Measurements from ENCODE around the gene MFSD6L. TPM values are rescaled to one million over a fixed set of nuclear protein-coding genes. Genes with fewer than 3 reads are reported as not detected.
A peak's percentile ranks its signal among the peaks of the same experiment; 100 is the strongest.

The MFSD6L gene
- total RNA-seq, 2 donors from 2014 or later = 0.12 TPM; not detected in 1

DNA sequence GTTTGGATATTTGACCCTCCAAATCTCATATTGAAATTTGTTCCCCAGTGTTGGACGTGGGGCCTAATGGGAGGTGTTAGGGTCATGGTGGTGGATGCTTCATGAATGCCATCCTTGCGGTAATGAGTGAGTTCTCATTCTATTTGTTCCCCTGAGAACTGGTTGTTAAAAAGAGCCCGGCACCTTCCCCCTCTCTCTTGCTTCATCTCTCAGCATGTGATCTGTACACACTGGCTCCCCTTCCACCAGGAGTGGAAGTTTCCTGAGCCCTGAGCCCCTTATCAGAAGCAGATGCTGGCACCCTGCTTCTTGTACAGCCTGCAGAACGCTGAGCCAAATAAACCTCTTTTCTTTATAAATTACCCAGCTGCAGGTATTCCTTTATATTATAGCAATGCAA lies 42.7 kb upstream of the MFSD6L start:
- no peaks in the 10 kb centered on the region for H3K9me3 ChIP-seq
- TF ChIP-seq, protein P1, sequence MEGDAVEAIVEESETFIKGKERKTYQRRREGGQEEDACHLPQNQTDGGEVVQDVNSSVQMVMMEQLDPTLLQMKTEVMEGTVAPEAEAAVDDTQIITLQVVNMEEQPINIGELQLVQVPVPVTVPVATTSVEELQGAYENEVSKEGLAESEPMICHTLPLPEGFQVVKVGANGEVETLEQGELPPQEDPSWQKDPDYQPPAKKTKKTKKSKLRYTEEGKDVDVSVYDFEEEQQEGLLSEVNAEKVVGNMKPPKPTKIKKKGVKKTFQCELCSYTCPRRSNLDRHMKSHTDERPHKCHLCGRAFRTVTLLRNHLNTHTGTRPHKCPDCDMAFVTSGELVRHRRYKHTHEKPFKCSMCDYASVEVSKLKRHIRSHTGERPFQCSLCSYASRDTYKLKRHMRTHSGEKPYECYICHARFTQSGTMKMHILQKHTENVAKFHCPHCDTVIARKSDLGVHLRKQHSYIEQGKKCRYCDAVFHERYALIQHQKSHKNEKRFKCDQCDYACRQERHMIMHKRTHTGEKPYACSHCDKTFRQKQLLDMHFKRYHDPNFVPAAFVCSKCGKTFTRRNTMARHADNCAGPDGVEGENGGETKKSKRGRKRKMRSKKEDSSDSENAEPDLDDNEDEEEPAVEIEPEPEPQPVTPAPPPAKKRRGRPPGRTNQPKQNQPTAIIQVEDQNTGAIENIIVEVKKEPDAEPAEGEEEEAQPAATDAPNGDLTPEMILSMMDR (IDR thresholded peaks at IDR 0.05) = no peak
- DNase-seq (ENCODE audit: low spot score) = no peak
- peaks cover 0 to 9% of the 10 kb centered on the region in 2 donors for H3K4me1 ChIP-seq
- no peaks in the 10 kb centered on the region for H3K27me3 ChIP-seq
- H3K36me3 ChIP-seq = no peaks in the 10 kb centered on the region
- no peak overlapping the region for H3K27ac ChIP-seq
- no peak overlapping the region for H3K4me3 ChIP-seq

DNA sequence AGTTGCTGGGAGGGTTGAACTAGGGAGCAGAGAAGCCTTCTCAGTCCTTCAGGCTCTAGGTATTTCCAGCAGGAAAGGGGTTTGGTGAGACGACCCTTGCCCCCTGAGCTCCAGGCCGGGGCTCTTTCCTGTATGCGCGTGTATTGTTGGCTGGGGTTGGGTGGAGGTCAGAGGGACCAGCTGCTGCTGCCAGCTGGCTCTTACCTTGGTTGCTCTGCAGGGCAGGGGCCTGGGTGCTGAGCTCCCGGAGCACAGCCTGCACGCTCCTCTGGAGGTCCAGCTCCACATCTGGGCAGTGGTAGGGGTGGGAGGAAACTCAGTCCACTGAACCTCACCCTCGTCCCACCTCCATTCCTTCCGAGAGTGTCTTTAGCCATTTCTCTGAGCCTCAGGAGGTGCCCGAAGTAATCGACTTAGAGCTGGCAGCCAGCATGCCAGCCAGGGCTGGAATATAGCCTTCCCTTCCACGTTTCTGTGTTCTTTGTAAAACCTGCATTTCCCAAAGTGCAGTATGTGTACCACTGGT lies 40.3 kb upstream of the MFSD6L start:
- peak; percentile 1 for DNase-seq (ENCODE audit: low spot score)
- Histone ChIP-seq H3K4me3 (no peak overlapping the region), H3K27ac (no peak overlapping the region), H3K27me3 (no peaks in the 10 kb centered on the region), H3K36me3 (no peaks in the 10 kb centered on the region), H3K4me1 (peaks cover 0 to 7% of the 10 kb centered on the region in 2 donors), H3K9me3 (no peaks in the 10 kb centered on the region)
- TF ChIP-seq, protein P1 (IDR thresholded peaks at IDR 0.05) = no peak

DNA sequence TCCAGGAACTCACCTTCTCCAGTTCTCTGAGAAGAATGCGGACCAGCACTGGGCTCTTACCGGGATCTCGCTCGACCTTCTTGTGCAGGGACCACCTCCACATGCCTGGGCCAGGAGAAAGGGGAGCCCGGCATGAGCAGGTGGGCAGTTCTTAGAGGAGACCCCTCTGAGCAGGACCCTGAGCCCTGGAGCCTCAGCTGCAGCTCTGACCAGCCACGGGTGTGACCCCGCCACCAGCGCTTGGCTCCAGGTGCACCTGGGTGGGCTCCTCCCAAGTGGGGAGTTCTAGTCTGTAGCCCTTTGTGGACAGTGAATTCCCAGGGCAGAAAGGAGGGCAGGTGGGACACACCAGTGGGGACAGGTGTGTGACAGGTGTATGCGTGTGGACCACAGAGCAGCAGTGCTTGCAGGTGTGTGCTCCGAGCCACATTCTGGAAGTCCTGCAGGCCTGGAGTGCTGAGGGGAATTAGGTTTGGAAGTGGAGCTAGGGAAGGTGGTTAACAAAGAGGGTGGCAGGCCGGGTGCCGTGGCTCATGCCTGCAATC lies 39.5 kb upstream of the MFSD6L start:
- H3K4me3 ChIP-seq = no peak overlapping the region
- no peak overlapping the region for H3K27ac ChIP-seq
- no peaks in the 10 kb centered on the region for H3K9me3 ChIP-seq
- peak; percentile 42 for DNase-seq (ENCODE audit: low spot score)
- no peaks in the 10 kb centered on the region for H3K36me3 ChIP-seq
- TF ChIP-seq, protein P1 (IDR thresholded peaks at IDR 0.05) = no peak
- H3K27me3 ChIP-seq = no peaks in the 10 kb centered on the region
- H3K4me1 ChIP-seq = peaks cover 0 to 7% of the 10 kb centered on the region in 2 donors

DNA sequence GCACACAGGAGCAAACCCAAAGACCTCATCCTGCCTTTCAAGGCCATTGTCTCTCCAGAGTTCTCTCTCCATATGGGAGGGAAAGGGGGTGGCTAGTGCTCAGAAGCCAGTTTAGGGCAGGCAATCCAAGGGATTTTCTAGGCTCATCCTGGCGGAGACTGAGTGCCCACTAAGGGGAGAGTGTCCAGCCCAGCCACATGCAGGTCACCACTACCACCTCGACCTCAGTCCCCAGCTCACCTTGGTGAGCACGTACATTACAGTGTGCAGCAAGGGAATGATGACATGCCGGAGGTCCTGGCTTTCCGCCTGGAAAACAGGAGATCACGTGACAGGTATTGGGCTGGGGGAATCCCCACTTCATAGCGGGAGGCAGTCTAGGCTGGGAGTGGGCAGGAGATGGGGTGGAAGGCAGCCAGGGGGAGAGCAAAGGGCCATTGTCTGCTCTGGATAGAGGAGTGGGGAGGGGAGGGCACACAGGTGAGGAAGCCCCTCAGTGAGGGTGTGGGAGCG lies 38.5 kb upstream of the MFSD6L start:
- Histone ChIP-seq H3K36me3 (no peaks in the 10 kb centered on the region), H3K4me3 (no peak overlapping the region), H3K27ac (no peak overlapping the region), H3K27me3 (no peaks in the 10 kb centered on the region), H3K9me3 (no peaks in the 10 kb centered on the region), H3K4me1 (no peaks in the 10 kb centered on the region)
- DNase-seq (ENCODE audit: low spot score) = peak; percentile 42
- TF ChIP-seq, protein P1 (IDR thresholded peaks at IDR 0.05) = no peak

DNA sequence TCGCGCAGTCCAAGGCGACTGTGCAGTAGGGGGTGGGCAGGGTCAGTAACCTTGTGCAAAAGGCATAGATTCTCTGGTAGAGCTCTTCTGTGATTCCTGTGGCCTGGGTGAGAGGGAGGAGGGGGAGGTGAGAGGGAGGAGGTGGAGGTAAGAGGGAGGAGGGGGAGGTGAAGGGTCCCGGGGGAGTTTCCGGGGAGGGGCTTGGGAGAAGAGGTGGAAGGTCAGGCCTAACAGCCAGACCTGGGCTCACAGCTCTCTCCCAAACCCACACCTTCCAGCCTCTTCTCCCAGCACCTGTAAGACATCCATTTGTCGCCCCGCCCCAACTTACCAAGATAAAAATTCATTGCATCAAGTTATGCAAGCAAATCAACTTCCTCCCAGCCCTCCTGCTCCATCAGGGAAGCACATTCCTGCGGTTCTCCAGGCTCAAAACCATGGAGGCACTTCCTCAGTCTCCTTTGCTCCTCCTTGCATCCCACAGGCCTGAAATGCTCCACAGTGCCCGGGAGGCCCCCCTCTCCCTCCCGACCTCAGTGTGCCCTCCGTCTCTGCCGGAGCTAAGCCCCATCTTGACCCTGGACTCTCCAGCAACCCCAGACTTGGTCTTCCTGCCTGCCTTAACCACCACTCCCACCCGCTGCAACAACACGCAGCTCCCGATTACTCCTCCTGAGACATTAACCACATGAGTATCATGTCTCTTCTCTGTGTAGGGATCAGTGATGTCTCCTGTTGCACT lies 37.8 kb upstream of the MFSD6L start:
- Histone ChIP-seq H3K36me3 (no peaks in the 10 kb centered on the region), H3K9me3 (no peaks in the 10 kb centered on the region), H3K27me3 (no peaks in the 10 kb centered on the region), H3K4me1 (no peaks in the 10 kb centered on the region), H3K27ac (no peak overlapping the region), H3K4me3 (no peak overlapping the region)
- TF ChIP-seq, protein P1 (IDR thresholded peaks at IDR 0.05) = no peak
- DNase-seq (ENCODE audit: low spot score) = peak; percentile 21

Measured in right atrium auricular region (tissue), 2 donors.